ENCODE data around the gene MGST2. TPM values are rescaled to one million over a fixed set of nuclear protein-coding genes. Genes with fewer than 3 reads are reported as not detected.

The MGST2 gene
- total and polyA plus RNA-seq, 10 of the 15 experiments (the other 5 are each of a cell fraction or from before 2014, with no cell fraction given): 19.0 to 50.1 (median 30.6) TPM

- no peak overlapping the region for H3K4me2 ChIP-seq (ENCODE audit: control insufficient read depth, insufficient read depth)
- H3K9ac ChIP-seq (ENCODE audit: control insufficient read depth, insufficient read depth, low read length): no peak overlapping the region
- ChIA-PET RAD21 (ENCODE audit: unreplicated experiment) (interaction anchor here (1.0 kb wide), 1 partner anchor 89 kb away, joined by 3 read pairs; no protein-coding TSS in a partner anchor), POLR2A (no interaction called here), SMC1A (ENCODE audit: uncharacterized antibody, unreplicated experiment) (no interaction called here), CTCF (no interaction called here)
- FAIRE-seq: no peak
- no TSS peak for BruUV-seq (replicated peaks)
- in situ Hi-C loops (cut with MboI) (no loop called here), intact Hi-C loops (cut with micrococcal nuclease; ENCODE audit: unreplicated experiment) (no loop called here)
- H3K4me1 ChIP-seq (ENCODE audit: control insufficient read depth, insufficient read depth, low read length): peaks cover 5% of the 10 kb centered on the region
- ATAC-seq: no peak
- H2AFZ ChIP-seq (ENCODE audit: control insufficient read depth, low read depth, low read length): no peak overlapping the region
- no peak overlapping the region for H3K27ac ChIP-seq (ENCODE audit: control insufficient read depth, insufficient read depth)
- H3K79me2 ChIP-seq (ENCODE audit: control insufficient read depth, insufficient read depth, low read length): no peaks in the 10 kb centered on the region
- no peaks in the 10 kb centered on the region; a peak in 1 of 4 replicates for H3K36me3 ChIP-seq (ENCODE audit: control insufficient read depth in 2 of 2, insufficient read depth in 2 of 2, low read length in 1 of 2)
- no peaks in the 10 kb centered on the region; the same call in 2 of the 3 replicates for H3K9me3 ChIP-seq (replicated peaks; ENCODE audit: control insufficient read depth, insufficient read depth, low read length)
- H3K27me3 ChIP-seq (replicated peaks in 1 of 2; ENCODE audit: control insufficient read depth in 2 of 2, insufficient read depth in 2 of 2, low read length in 1 of 2): no peaks in the 10 kb centered on the region
- no peak for DNase-seq (ENCODE audit: low read depth, low spot score)
- no peaks in the 10 kb centered on the region for H4K20me1 ChIP-seq (ENCODE audit: control insufficient read depth, insufficient read depth)
- H3K4me3 ChIP-seq: no peak overlapping the region
- WGBS (ENCODE audit: insufficient coverage, insufficient replicate concordance, low lambda C conversion rate, missing lambda C conversion rate): 84% methylated on average over 3 of the region's 3 CpGs
- TF ChIP-seq PAX5 (IDR thresholded peaks at IDR 0.05; ENCODE audit: borderline replicate concordance, low read depth, low read length) (no peak), PML (IDR thresholded peaks at IDR 0.05; ENCODE audit: low read length) (no peak), ASH2L (IDR thresholded peaks at IDR 0.05; ENCODE audit: borderline replicate concordance, low read depth) (no peak), IRF4 (IDR thresholded peaks at IDR 0.05; ENCODE audit: low read depth, low read length) (no peak)
- TF ChIP-seq, protein P1, sequence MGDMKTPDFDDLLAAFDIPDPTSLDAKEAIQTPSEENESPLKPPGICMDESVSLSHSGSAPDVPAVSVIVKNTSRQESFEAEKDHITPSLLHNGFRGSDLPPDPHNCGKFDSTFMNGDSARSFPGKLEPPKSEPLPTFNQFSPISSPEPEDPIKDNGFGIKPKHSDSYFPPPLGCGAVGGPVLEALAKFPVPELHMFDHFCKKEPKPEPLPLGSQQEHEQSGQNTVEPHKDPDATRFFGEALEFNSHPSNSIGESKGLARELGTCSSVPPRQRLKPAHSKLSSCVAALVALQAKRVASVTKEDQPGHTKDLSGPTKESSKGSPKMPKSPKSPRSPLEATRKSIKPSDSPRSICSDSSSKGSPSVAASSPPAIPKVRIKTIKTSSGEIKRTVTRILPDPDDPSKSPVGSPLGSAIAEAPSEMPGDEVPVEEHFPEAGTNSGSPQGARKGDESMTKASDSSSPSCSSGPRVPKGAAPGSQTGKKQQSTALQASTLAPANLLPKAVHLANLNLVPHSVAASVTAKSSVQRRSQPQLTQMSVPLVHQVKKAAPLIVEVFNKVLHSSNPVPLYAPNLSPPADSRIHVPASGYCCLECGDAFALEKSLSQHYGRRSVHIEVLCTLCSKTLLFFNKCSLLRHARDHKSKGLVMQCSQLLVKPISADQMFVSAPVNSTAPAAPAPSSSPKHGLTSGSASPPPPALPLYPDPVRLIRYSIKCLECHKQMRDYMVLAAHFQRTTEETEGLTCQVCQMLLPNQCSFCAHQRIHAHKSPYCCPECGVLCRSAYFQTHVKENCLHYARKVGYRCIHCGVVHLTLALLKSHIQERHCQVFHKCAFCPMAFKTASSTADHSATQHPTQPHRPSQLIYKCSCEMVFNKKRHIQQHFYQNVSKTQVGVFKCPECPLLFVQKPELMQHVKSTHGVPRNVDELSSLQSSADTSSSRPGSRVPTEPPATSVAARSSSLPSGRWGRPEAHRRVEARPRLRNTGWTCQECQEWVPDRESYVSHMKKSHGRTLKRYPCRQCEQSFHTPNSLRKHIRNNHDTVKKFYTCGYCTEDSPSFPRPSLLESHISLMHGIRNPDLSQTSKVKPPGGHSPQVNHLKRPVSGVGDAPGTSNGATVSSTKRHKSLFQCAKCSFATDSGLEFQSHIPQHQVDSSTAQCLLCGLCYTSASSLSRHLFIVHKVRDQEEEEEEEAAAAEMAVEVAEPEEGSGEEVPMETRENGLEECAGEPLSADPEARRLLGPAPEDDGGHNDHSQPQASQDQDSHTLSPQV (IDR thresholded peaks at IDR 0.05): no peak
Observed at GRCh38 chr4:139694522-139695107, 29.0 kb downstream of the MGST2 start.
